Stimulated activated CD4-positive, alpha-beta T cell treated with anti-CD3 and anti-CD28 coated beads, Interleukin-12 subunit alpha, Interleukin-12 subunit beta, amount 100 ng/mL, for 4 hours (primary cell): ENCODE results near the gene MCTP1.

Experiments used
- DNase-seq: peaks from one replicate; pipeline ENCODE4 v3.0.0-alpha.2; 2020

The MCTP1 gene

GRCh38 chr5:94746731-94747124 lies 538.2 kb downstream of the MCTP1 start:
- no peak for DNase-seq

- no peak for DNase-seq
These were observed 538.8 kb downstream of the MCTP1 start for GRCh38 chr5:94745786-94746730.

DNA sequence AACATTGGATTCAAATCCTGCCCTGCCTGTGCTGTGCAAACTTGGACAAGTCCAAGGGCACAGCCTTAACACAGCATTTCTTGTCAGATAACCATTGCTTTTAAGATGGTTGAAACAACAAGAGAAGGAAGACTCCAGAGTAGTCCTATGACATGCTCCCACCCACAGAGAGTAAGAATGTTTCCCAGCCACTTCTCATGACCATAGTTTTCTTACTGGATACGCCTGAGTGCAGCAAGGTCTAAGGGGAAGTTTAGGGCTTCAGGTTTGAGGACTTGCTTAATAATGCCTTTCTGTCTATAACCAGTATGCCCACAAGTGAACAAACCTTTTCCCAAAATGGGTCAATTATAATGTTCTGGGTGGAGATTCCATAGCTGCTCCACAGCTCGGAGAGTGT lies 540.0 kb downstream of the MCTP1 start:
- DNase-seq, result no peak

- DNase-seq, result no peak
These were observed 542.0 kb downstream of the MCTP1 start for GRCh38 chr5:94742852-94743251.

DNA sequence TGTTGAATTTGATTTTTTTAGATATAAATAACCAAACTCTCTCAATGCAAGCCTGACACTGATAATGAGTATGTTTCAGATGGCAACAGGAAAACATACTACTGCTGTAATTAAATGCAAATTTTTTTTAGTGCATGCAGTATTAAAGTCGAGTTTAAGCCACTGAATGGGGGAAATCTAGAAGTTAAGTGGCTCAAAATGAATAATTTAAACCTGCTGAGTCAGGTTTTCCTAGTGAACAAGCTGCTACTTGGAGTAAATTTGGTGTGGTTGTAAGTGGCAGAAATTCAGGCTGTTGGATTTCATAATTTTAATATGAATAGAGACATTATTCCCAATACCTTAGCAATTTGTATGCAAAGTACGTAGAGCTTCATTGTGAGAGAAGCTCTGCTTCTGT lies 544.6 kb downstream of the MCTP1 start:
- DNase-seq, result no peak

GRCh38 chr5:94736498-94736897 lies 548.4 kb downstream of the MCTP1 start:
- DNase-seq, result no peak

DNA sequence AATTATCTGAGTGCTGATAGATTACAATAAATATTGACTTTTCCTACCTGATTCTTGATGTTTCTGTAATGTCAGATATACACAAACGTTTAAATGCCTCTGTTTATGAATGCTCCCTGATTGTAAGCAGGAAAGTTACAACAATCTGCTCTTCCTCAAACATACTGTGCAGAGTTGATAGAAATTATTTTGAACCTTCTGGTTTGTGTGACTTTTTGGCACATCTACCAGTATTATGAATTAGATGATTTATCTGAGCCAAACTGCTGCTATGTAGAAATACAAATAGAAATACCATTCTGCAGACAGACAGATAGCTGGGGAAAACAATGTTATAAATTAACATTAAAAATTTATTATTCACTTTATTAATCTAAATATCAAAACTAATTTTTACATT lies 553.4 kb downstream of the MCTP1 start:
- no peak for DNase-seq

DNA sequence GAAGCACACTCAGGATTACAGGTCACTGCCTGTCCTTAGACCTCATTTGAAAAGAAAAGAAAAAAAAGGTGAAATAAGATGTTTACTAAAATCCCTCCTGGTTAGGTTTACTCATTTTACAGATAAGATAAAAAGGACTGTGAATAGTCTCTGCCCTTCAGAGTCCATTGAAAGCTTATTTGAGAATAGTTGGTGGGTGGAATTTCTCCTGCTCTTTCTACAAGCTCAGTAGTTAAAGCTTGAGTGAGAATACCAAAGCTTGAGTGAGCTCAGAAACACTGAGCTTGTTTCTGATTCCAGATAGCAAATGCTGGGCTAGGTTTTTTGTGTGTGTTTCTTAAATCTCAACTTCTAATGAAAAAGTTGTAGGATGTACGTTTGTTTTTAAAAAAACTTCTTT lies 559.8 kb downstream of the MCTP1 start:
- no peak for DNase-seq

DNA sequence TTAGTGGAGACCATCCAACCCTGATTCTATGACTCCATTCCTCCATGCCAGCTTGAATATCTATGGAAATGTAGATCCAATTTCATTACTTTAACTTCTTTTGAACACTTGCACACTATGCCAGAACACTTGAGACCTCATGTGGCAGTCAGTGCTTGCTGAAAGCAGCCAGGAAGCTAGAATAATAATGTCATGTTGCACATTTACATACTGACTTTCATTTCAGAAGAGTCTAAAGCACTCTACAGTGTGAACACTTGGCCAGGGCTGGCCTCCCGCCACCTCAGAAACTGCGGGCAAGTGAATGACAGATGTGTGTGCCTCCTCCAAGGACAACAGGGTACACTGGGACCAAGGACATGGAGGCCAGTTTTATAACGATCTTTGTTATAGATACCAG lies 569.1 kb downstream of the MCTP1 start:
- DNase-seq, result no peak

GRCh38 chr5:94711785-94712184 lies 573.1 kb downstream of the MCTP1 start:
- DNase-seq, result no peak

DNA sequence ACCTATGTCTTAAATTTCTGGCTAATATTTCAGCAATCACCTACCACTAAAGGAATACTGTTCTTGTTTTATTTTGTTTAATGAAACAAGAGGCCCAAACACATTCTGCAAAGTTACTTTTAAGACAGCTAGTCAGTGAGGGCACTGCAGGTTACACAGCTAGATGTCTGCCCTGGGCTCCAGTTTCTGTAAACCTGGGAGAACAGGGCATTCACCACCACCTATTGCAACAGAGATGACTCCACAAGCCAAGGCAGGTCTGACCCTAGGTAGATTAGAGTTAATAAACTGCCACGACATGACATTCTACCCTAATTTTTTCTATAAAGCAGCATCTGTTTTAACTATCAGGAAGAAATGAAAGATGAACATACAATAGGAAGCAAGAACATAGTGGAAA lies 575.6 kb downstream of the MCTP1 start:
- no peak for DNase-seq

DNA sequence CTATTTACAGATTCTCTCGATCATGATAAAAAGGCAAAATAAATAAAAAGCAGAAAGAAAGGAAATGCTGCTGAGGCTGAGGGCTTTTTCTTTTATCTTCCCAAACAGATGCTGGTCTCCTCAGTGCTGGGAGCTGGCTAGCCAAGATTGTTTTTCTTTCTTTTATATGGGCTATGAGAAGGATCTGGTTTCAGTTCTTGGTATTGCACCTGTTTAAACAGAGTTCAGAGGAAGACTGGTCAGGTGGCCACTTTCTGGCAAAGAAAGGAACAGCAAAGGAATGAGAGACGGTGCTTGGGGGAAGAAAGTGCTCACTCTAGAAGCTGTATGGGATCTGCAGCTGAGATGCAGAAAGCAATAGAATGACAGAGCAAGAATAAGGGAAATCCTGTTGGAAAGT lies 577.5 kb downstream of the MCTP1 start:
- no peak for DNase-seq

GRCh38 chr5:94705427-94705826 lies 579.5 kb downstream of the MCTP1 start:
- DNase-seq, result no peak

- no peak for DNase-seq
These were observed 582.2 kb downstream of the MCTP1 start for GRCh38 chr5:94702729-94703128.

GRCh38 chr5:94700592-94700991 lies 584.3 kb downstream of the MCTP1 start:
- no peak for DNase-seq

DNA sequence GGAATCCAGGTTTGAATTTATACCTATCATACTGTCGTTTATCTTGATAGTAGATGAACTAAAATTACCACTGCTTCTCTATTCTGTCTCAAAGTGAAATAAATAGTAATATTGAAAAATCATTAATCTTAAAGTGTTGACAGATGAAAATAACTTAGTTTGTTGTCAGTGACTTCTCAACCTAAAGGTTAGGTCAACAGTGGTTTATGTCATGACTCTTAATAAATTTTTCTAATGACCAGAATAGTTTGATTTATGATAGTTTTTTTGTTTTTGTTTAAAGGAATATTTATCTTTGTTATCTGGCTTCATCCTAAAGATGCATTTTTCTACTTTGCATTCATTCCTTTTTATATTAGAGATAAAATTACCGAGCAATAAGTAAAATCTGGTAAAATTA lies 585.3 kb downstream of the MCTP1 start:
- DNase-seq, result no peak

- DNase-seq, result no peak
These were observed 586.7 kb downstream of the MCTP1 start for GRCh38 chr5:94698197-94698596.

GRCh38 chr5:94694671-94695070 lies 590.2 kb downstream of the MCTP1 start:
- no peak for DNase-seq

- DNase-seq, result no peak
These were observed 591.0 kb downstream of the MCTP1 start for GRCh38 chr5:94693845-94694370.

GRCh38 chr5:94693043-94693822 lies 591.7 kb downstream of the MCTP1 start:
- no peak for DNase-seq

DNA sequence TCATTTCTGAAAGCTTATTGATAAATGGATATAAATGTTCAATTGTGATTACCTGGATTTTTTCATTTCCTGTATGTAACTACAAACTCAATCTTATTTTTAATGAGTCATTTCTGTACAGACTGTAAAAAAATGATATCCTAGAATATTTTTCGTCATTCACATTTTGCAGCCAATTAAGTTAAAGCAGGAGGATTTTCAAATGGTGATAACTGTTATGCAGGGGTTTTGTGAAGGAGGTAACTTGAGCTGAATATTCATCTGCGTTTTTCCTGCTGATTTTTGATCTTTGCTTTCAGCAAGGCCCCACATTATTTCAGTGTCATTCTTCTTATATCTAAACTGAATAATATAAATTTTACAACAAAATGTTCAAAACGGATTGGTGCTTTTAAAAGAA lies 592.3 kb downstream of the MCTP1 start:
- DNase-seq, result no peak

DNA sequence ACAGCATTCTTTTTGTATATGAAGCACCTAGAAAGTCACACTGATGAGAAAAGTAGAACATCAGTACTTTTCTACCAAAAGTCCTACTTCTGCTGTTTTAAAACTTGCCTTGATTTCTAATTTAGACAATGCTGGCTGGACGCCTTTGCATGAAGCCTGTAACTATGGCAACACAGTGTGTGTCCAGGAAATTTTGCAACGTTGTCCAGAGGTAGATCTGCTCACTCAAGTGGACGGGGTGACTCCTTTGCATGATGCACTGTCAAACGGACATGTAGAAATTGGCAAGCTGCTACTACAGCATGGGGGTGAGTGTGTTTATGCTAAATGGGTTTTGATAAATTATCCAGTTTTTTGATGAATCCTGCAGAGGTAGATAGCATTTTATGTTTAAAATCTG lies 592.9 kb downstream of the MCTP1 start:
- no peak for DNase-seq

- DNase-seq, result no peak
These were observed 593.6 kb downstream of the MCTP1 start for GRCh38 chr5:94691291-94691690.

GRCh38 chr5:94690778-94691177 lies 594.1 kb downstream of the MCTP1 start:
- DNase-seq, result no peak
